Measurements from ENCODE around the gene PKHD1.

PKHD1 gene

GRCh38 chr6:51619042-51619799 lies 468.2 kb downstream of the PKHD1 start:
- DNase-seq (ENCODE audit: low read depth) = no peak

- DNase-seq (ENCODE audit: low read depth) = no peak
Observed at GRCh38 chr6:51618563-51618962, 468.9 kb downstream of the PKHD1 start.

- DNase-seq (ENCODE audit: low read depth) = no peak
Observed at GRCh38 chr6:51617751-51618150, 469.7 kb downstream of the PKHD1 start.

- DNase-seq (ENCODE audit: low read depth) = no peak
Observed at GRCh38 chr6:51616243-51616642, 471.2 kb downstream of the PKHD1 start.

GRCh38 chr6:51614725-51615124 lies 472.7 kb downstream of the PKHD1 start:
- no peak for DNase-seq (ENCODE audit: low read depth)

- DNase-seq (ENCODE audit: low read depth) = no peak
Observed at GRCh38 chr6:51613558-51613957, 473.9 kb downstream of the PKHD1 start.

GRCh38 chr6:51608932-51609331 lies 478.5 kb downstream of the PKHD1 start:
- DNase-seq (ENCODE audit: low read depth) = no peak

- DNase-seq (ENCODE audit: low read depth) = no peak
Observed at GRCh38 chr6:51608383-51608782, 479.0 kb downstream of the PKHD1 start.

GRCh38 chr6:51600514-51600913 lies 486.9 kb downstream of the PKHD1 start:
- no peak for DNase-seq (ENCODE audit: low read depth)

- no peak for DNase-seq (ENCODE audit: low read depth)
Observed at GRCh38 chr6:51598171-51598570, 489.2 kb downstream of the PKHD1 start.

- no peak for DNase-seq (ENCODE audit: low read depth)
Observed at GRCh38 chr6:51594981-51595380, 492.4 kb downstream of the PKHD1 start.

GRCh38 chr6:51585264-51585663 lies 502.1 kb downstream of the PKHD1 start:
- no peak for DNase-seq (ENCODE audit: low read depth)

- DNase-seq (ENCODE audit: low read depth) = no peak
Observed at GRCh38 chr6:51584163-51584562, 503.2 kb downstream of the PKHD1 start.

- no peak for DNase-seq (ENCODE audit: low read depth)
Observed at GRCh38 chr6:51578994-51579393, 508.4 kb downstream of the PKHD1 start.

GRCh38 chr6:51578362-51578761 lies 509.1 kb downstream of the PKHD1 start:
- DNase-seq (ENCODE audit: low read depth) = no peak

- DNase-seq (ENCODE audit: low read depth) = no peak
Observed at GRCh38 chr6:51574040-51574439, 513.4 kb downstream of the PKHD1 start.

GRCh38 chr6:51571168-51571567 lies 516.2 kb downstream of the PKHD1 start:
- no peak for DNase-seq (ENCODE audit: low read depth)

GRCh38 chr6:51570168-51570921 lies 517.1 kb downstream of the PKHD1 start:
- DNase-seq (ENCODE audit: low read depth) = no peak

- no peak for DNase-seq (ENCODE audit: low read depth)
Observed at GRCh38 chr6:51569594-51569993, 517.8 kb downstream of the PKHD1 start.

- no peak for DNase-seq (ENCODE audit: low read depth)
Observed at GRCh38 chr6:51568771-51569170, 518.6 kb downstream of the PKHD1 start.

GRCh38 chr6:51565472-51565871 lies 521.9 kb downstream of the PKHD1 start:
- no peak for DNase-seq (ENCODE audit: low read depth)
